HPDE6-E6E7 (cell line): ENCODE measurements around the gene ZNF649.
"Not testable (repeated sequence)": the region's sequence is repeated elsewhere in the genome, so short reads cannot be mapped to it uniquely, and the experiment has no call there.

ENCODE experiments used
- DNase-seq: peaks from one replicate; pipeline ENCODE4 v3.0.0; 2011; ENCODE audit warnings: missing footprints; ENCODE audit errors: extremely low spot score

ZNF649 gene

DNA sequence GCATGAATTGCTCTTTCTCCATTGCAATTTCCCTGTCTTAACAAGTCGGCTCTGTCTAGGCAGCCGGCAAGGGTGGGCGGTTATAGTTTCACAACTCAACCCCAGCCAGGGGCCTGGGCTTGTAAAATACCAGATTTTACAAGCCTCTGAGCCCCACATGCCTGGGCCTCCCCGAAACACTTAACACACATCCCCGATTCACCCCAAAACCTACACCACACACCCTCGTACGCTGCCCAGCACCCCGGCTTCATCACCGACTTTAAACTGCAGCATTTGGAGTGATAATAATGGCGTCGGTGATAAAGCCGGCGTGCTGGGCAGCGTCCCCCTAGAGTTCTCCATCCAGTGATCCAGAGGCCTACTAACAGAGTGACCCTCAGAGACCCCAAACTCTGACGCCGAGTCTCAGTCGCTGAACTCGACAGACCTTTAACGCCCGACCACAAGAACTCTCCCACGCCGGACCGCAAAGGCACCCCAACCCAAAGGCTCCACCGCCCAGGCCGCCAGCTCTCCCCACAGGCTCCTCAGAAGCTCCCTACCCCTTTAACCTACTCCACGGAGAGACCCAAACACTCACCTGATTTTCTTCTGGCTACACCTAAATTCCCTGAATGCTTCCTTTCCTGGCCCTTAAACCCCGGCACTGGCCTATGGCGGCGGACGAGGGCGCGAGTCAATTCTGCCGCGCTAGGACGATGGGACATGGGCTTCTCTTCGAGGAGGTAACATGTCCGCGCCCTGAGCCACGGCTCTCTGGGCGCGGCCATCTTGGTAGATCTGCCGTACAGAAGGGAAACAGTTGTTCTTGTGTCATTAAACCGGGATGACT, at the start of gene ZNF649:
Gene ZNF649, minus strand, starts transcription at position 687 of the 835 bp plus-strand sequence. CDS start 4,910 bp downstream, outside the sequence.
- peak; percentile 85 for DNase-seq

DNA sequence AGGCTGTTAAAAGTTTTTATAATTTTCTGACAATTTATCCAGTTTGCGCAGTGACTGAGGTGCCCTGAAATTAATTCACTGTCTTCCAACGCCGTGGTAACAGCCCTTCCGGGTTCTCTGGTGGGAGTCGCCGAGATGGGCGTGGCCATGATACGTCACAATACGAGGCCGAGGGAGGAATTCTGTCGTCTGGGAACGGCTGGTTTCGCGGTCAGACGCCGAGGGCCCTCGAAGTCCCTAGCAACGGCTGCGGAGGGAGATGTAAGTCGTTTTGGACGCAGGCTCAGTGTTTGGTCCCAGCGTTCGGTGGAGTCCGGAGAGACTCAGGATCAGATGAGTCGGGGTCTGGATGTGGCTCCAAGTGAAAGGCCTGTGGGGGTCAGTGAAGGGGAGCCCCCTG, 44.2 kb upstream of the ZNF649 start:
- no peak for DNase-seq

DNA sequence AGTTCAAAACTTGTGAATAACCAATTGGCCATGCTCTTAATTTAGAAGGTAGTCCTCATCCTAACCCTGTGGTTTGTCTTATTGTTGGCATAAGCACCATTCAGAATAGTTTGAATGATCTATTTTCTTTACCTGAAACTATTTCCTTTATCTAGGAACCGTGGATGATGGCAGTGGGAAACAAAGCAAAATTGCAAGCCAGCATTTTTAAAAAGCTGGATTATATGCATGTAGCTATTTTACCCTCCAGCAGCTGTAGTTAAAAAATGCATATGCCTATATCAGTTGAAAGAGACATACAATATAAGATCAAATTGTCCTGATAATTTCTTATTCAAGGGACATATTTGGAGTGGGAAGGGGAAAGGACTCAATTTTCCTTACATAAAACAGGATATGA, 41.8 kb upstream of the ZNF649 start:
- no peak for DNase-seq

DNA sequence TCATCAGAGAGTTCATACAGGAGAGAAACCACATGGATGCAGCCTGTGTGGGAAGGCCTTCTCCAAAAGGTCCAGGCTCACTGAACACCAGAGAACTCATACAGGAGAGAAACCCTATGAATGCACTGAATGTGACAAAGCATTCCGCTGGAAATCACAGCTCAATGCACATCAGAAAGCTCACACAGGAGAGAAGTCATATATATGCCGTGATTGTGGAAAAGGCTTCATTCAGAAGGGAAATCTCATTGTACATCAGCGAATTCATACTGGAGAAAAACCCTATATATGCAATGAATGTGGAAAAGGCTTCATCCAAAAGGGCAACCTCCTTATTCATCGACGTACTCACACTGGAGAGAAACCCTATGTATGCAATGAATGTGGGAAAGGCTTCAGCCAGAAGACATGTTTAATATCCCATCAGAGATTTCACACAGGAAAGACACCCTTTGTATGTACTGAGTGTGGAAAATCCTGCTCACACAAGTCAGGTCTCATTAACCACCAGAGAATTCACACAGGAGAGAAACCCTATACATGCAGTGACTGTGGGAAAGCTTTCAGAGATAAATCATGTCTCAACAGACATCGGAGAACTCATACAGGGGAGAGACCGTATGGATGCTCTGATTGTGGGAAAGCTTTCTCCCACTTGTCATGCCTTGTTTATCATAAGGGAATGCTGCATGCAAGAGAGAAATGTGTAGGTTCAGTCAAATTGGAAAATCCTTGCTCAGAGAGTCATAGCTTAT, 40.2 kb upstream of the ZNF649 start:
- no peak for DNase-seq

DNA sequence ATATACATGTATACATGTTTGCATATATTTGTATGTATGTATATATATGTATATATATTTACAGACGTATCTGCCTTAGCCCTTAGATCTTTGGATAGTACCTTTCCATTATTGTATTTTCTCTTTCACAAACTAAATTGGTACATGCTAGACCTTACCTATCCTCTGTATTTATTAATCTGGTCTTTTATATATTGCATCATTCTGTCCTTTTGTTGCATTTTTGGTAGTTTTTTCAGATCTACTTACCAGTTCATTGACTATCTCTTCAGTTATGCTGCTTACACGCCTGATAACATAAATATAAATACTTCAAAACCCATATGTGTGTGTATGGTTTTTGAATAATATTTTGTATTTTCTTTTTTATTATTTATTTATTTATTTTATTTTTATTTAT, 34.1 kb upstream of the ZNF649 start:
- no peak for DNase-seq

DNA sequence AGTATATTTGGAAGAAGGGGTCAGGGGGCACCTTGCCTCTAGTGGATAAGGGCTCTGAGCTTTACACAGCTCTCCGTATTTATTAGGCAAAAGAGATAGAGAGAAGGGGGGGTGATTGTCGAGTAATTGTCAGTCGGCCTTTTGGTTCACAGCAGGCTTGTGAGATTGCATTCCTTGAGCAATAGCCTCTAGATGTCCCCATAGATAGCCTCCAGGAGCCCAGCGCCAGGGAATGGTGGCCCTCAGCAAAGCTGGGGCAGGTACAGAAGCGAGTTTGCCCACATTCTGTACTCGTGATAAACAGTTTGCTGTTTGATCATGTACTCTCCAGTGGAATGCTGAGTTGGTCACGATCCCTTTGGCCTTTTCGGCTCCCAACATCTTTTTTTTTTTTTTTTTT, 27.1 kb upstream of the ZNF649 start:
- no peak for DNase-seq

DNA sequence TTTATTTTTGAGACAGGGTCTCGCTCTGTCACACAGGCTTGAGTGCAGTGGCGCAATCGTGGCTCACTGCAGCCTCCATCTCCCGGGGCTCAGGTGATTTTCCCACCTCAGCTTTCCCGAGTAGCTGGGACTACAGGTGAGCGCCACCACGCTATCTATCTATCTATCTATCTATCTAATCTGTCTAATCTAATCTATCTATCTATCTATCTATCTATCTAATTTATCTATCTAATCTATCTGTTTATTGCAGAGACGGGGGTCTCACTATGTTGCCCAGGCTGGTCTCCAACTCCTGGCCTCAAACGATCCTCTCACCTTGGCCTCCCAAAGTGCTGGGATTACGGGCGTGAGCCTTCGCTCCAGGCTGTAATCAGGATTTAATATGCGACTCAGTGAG, 23.0 kb upstream of the ZNF649 start:
- DNase-seq = no peak

DNA sequence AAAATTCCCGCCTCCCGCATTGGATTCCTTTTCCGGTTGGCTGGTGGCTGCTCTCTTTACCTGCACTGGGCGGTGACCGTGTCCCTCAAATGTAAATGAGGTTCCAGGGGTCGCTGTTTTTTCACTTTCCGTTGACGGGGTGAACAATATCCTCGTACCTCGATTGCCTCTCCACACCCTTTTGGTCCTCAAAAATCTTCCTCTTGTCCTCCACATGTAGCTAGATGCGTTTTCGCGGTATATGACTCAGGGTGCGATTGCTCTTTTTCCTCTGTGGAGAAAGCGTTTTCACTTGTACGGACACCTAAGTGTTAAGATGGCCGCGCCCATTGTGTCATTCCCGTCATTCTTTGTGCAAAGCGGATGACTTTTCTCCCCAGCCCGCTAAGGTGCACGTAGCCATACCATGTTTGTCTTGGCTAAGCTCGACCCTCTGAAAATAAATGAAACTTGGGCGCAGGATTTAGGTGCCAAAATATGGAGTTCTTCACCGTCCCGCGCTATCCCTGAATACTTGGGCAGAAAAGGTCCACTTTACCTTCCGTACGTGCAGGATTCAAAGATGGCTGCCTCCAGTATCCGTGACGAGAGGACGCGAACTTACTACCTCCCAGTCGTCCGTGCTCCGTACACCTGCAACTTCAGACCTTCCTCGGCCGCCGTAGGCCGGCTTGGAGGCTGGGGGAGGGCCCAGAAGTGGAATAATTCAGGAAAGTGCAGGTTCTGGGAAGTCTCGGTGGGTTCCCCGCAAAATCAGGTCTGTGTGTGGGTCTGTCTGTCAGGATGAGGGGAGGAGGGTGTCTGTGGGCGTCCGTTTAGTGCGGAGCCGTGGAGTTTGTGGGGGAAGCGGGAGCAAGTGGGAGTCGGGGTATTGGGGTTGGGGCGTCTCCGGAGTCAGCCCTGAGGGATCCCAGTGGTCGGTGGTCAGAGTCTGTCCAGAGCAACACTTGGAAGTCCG, 22.2 kb upstream of the ZNF649 start, which contains the start of gene ZNF613:
Gene ZNF613, plus strand, starts transcription at position 689 of the 958 bp plus-strand sequence. CDS start 8,749 bp downstream, outside the sequence.
- peak; percentile 88 for DNase-seq

DNA sequence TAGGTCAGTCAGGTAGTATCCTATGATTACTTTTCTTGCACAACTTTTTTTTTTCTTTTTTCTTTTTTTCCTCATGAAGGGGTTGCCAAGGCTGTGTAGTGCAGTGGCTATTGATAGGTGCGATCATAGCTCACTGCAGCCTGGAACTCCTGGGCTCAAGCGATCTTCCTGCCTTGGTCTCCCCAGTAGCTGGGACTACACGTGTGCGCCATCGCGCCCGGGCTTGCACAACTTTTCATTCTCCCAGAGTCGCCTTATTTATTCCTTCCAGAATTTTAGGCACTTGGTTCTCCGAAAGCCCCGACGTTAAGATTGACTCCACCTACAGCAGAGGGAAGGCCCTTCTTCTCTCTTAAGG, 21.6 kb upstream of the ZNF649 start:
- DNase-seq = no peak

DNA sequence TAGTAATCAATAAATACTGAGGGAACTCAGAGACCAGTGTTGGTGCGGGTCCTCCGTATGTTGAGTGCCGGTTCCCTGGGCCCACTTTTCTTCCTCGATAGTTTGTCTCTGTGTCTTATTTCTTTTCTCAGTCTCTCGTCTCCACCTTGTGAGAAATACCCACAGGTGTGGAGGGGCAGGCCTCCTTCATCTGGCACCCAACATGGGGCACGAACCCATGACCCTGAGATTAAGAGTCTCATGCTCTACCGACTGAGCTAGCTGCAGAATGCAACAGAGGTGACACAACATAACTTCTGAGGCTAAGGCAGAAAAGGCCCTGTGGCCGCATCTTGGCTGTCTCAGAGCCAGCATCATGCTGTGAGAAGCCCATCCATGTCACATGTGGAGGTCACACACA, 17.1 kb upstream of the ZNF649 start:
- no peak for DNase-seq

DNA sequence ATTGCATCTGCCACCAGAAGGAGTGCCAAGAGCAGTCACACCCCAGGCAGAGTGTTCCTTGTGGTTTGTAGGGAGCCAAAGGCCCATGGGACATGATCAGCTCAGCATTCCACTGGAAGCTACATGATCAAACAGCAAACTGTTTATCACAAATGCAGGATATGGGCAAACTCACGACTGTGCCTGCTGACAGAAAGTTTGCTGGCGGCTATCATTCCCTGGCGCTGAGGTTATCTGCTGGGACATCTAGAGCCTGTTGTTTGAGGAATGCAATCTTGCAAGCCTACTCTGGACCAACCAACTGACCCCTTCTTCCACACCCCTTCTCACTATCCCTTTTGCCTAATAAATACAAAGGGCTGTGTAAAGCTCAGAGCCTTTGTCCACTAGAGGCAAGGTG, 14.8 kb upstream of the ZNF649 start:
- DNase-seq = no peak

DNA sequence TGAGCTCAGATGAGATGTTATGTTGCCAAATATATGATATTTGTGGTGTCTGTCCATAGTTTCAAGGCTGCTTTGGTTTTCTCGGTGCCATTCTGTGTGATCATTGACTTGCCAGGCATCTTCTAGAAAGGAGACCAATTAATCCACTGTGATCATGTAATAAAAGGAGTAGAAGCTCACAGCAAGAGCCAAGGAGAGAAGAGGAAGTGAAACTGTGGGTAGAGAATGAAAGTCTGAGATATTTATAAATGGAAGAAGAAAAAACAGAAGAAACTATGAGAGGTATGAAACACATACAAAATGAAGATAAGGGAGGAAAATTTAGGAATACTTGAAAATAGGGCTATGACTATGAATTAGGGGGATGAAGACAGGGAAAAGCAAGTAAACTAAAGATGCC, 11.3 kb upstream of the ZNF649 start:
- no peak for DNase-seq

DNA sequence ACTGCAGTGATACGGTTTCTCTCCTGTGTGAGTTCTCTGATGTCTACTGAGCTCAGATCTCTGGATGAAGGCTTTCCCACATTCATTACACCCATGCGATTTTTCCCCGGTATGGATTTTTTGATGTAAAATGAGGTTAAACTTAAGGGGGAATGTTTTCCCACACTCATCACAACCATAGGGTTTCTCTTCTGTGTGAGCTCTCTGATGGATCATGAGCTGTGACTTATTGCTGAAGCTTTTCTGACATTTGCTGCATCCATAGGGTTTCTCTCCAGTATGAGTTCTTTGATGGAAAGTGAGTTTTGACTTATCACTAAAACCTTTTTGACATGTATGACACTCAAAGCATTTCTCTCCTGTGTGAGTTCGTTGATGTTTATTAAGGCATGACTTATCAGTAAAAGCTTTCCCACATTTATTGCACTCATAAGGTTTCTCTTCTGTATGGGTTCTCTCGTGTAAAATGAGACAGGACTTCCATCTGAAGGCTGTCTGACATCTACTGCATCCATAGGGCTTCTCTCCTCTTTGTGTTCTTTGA, 10.6 kb upstream of the ZNF649 start:
- no peak for DNase-seq

DNA sequence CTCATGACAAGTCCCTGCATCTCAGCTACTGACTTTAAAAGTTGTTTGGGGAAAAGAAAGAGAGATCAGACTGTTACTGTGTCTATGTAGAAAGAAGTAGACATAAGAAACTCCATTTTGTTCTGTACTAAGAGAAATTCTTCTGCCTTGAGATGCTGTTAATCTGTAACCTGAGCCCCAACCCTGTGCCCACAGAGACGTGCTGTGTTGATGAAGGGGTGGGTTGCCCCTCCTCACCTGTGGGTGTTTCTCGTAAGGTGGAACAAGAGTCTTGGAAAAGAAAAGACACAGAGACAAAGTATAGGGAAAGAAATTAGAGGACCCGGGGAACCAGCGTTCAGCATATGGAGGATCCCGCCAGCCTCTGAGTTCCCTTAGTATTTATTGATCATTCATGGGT, 3.2 kb upstream of the ZNF649 start:
- not testable (repeated sequence) for DNase-seq

DNA sequence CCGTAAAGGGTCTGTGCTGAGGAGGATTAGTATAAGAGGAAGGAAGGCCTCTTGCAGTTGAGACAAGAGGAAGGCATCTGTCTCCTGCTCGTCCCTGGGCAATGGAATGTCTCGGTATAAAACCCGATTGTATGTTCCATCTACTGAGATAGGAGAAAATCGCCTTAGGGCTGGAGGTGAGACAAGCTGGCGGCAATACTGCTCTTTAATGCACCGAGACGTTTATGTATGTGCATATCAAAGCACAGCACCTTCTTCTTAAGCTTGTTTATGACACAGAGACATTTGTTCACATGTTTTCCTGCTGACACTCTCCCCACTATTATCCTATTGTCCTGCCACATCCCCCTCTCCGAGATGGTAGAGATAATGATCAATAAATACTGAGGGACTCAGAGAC, 1.3 kb upstream of the ZNF649 start:
- DNase-seq = not testable (repeated sequence)

DNA sequence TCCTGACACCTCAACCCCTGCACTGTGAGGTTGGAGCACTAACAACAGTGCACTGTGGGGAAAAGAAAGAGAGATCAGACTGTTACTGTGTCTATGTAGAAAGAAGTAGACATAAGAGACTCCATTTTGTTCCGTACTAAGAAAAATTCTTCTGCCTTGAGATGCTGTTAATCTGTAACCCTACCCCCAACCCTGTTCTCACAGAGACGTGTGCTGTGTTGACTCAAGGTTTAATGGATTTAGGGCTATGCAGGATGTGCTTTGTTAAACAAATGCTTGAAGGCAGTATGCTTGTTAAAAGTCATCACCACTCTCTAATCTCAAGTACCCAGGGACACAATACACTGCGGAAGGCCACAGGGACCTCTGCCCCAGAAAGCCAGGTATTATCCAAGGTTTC, 822 bp upstream of the ZNF649 start:
- DNase-seq = not testable (repeated sequence)

DNA sequence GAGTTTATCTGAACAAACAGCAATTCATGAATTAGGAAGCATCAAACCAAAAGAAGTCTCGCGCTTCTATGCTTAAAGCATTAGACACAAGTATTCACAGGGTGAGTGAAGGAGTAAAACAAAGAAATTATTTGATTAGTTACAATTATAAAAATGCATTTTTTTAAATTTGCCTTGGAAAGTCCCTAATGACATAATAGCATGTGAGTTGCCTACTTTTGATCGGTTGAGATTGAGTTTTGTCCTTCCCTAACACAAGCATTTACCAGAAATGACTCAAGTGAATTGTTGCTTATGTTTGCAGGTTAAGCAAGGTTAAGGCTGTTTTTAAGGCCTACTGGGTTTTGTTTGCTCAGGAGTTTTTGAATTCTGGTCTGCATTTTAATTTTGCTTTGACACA, 389 bp upstream of the ZNF649 start:
- no peak for DNase-seq

DNA sequence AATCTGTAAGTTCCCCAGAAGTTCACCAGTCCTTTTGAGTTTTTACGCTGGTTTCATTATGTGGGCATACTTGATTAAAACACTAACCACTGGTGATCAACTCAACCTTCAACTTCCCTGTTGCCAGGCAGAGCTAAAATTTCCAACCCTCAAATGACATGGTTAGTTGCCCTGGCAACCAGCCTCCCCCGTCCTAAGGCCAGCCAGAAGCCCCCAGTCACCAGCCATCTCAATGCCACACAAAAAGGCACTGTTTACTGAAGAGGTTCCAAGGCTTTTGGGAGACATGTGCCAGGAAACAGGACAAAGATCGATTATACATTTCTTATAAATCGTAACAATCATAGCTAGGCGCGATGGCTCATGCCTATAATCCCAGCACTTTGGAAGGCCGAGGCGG, 1.6 kb downstream of the ZNF649 start:
- no peak for DNase-seq

DNA sequence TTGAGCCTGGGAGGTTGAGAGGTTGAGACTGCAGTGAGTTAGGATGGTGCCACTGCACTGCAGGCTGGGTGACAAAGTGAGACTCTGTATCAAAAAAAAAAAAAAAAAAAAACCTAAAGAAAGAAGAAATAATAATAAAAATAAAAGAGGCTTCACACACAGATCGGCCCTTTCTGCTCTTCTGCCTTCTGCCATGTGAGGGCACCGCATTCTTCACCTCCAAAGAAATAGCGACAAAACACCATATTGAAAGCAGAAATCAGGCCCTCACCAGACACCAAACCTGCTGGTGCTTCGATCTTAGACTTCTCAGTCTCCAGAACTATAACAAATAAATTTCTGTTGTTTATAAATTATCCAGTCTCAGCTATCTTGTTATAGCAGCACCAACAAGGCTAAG, 3.0 kb downstream of the ZNF649 start:
- DNase-seq = no peak

DNA sequence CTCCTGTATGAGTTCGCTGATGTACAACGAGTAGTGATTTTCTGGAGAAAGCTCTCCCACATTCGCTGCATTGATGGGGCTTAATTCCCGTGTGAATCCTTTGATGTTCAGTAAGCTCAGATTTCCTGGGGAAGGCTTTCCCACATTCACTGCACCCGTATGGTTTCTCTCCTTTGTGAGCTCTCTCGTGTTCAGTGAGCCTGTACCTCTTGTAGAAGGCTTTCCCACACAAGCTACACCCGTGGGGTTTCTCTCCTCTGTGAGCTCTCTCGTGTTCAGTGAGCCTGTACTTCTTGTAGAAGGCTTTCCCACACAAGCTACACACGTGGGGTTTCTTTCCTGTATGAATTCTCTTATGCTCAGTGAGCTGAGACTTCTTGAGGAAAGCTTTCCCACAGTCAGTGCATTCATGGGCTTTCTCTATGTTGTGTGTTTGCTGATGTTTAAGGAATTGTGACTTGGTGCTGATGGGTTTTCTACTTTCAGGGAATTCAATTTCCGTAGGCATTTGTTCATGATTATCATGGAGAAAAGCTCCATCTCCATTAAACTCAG, 13.5 kb downstream of the ZNF649 start:
- DNase-seq = no peak

DNA sequence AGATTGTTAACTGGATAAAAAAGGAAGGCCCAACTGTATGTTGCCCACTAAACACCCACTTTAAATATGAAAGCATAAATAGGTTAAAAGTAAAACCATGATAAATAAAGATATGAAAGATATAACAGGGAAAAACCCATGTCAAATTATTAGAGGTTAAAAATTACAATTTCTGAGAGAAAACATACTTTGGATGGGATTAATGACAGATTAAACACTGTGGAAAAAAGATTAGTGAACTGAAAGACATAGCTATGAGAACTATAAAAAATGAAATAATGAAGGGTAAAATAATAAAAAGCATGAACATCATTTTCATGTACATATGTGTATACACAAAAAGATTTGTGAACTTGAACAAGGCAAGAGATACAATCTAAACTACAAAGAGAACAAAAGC, 14.9 kb downstream of the ZNF649 start:
- DNase-seq = no peak
